Measurements from ENCODE around the gene SND1. TPM values are rescaled to one million over a fixed set of nuclear protein-coding genes. Genes with fewer than 3 reads are reported as not detected.

The SND1 gene
- total RNA-seq, 1 experiment from 2014 or later: 218 TPM

- no peak overlapping the region for H3T11ph ChIP-seq (ENCODE audit: low read length)
- no peak overlapping the region for H4K91ac ChIP-seq (ENCODE audit: insufficient read length, low read depth, low read length)
- H2AK5ac ChIP-seq (ENCODE audit: insufficient read length, low read length): no peak overlapping the region
- no peaks in the 10 kb centered on the region for H3K23me2 ChIP-seq (ENCODE audit: insufficient read length, low read depth, low read length, poor library complexity, severe bottlenecking)
- H2AFZ ChIP-seq (ENCODE audit: low read length): no peak overlapping the region
- H3K9ac ChIP-seq (ENCODE audit: extremely low read depth, insufficient read length, low read length): no peak overlapping the region
- H3K27me3 ChIP-seq (ENCODE audit: insufficient read depth, low read length): no peaks in the 10 kb centered on the region
- no peak for DNase-seq
- no peak overlapping the region for H3K4me3 Mint-ChIP-seq
- H3K79me2 ChIP-seq (ENCODE audit: insufficient read depth, low read length): no peaks in the 10 kb centered on the region
- no peak overlapping the region for H2BK15ac ChIP-seq (ENCODE audit: low read depth, low read length)
- H4K5ac ChIP-seq (ENCODE audit: insufficient read length, low read depth, low read length): no peak overlapping the region
- no peak overlapping the region for H3K56ac ChIP-seq (ENCODE audit: insufficient read length, low read depth, low read length)
- H3K4ac ChIP-seq (ENCODE audit: low read depth, low read length): no peak overlapping the region
- no peak for TF ChIP-seq CTCF (conservative IDR thresholded peaks at IDR 0.05)
- no peaks in the 10 kb centered on the region for H3K9me3 Mint-ChIP-seq
- H3K4me1 ChIP-seq (ENCODE audit: insufficient read depth, low read length): no peaks in the 10 kb centered on the region
- H4K20me1 ChIP-seq (ENCODE audit: control insufficient read depth, insufficient read depth, insufficient read length): no peaks in the 10 kb centered on the region
- H3K27ac Mint-ChIP-seq: no peak overlapping the region
- H3K4me1 Mint-ChIP-seq: peaks cover 20% of the 10 kb centered on the region in 2 experiments
- H4K8ac ChIP-seq (replicated peaks; ENCODE audit: insufficient read length, low read depth, low read length): no peak overlapping the region
- no peak overlapping the region for H3K27ac ChIP-seq (ENCODE audit: insufficient read length, low read depth, low read length)
- no peak overlapping the region for H3K23ac ChIP-seq (ENCODE audit: insufficient read length, low read depth, low read length)
- H2BK20ac ChIP-seq (ENCODE audit: low read depth, low read length, poor library complexity, severe bottlenecking): no peak overlapping the region
- no peak overlapping the region for H3K4me2 ChIP-seq (ENCODE audit: insufficient read depth, insufficient read length, low read length)
- no peaks in the 10 kb centered on the region for H3K27me3 Mint-ChIP-seq (ENCODE audit: low read depth)
- no peak overlapping the region for H2BK12ac ChIP-seq (ENCODE audit: insufficient read length, low read depth, low read length)
- no CpG with 5 or more reads among the region's 5 CpGs for WGBS (ENCODE audit: extremely low coverage, insufficient read length, low lambda C conversion rate)
- H2BK120ac ChIP-seq (ENCODE audit: low read depth, low read length, poor library complexity, severe bottlenecking): no peak overlapping the region
- no peak overlapping the region for H3K14ac ChIP-seq (ENCODE audit: insufficient read depth, low read length)
- H2BK5ac ChIP-seq (ENCODE audit: insufficient read length, low read length): no peak overlapping the region
- no peaks in the 10 kb centered on the region for H3K9me3 ChIP-seq (ENCODE audit: control insufficient read depth, low read depth, low read length)
- H3K18ac ChIP-seq (ENCODE audit: insufficient read length, low read depth, low read length): no peak overlapping the region
- H3K36me3 Mint-ChIP-seq (ENCODE audit: insufficient read depth in 1 of 3, low read depth in 3 of 3): no peaks in the 10 kb centered on the region; a peak in 3 of 7 replicates
- no peaks in the 10 kb centered on the region for H3K79me1 ChIP-seq (ENCODE audit: insufficient read depth, low read depth, low read length, poor library complexity, severe bottlenecking)
Measured at GRCh38 chr7:128055637-128056036, 403.6 kb downstream of the SND1 start.

All from H9 (cell line).